Measurements from ENCODE around the gene ORMDL3. TPM values are rescaled to one million over a fixed set of nuclear protein-coding genes. Genes with fewer than 3 reads are reported as not detected.
"Not testable (repeated sequence)": the region's sequence is repeated elsewhere in the genome, so short reads cannot be mapped to it uniquely, and the experiment has no call there.

The ORMDL3 gene
- polyA plus RNA-seq, 5 donors: 76.5 to 88.5 (median 84.4) TPM

DNA sequence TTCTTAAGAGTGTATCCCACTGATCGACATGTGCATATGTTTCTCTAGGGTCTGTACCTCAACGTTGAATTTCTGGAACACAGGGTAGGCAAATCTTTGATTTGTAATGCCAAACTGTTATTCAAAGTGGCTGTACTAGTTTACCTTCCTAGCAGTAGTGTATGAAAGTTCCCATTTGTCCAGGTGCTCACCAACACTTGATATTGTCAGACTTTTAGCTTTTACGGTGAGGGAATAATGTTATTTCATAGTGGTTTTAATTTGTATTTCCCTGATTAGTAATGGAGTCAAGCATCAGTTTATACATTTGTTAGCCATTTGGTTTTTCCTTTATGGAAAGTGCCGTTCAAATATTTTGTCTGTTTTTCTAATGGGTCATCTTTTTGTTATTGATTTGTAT is 29.3 kb downstream of the ORMDL3 start:
- no peak for DNase-seq

DNA sequence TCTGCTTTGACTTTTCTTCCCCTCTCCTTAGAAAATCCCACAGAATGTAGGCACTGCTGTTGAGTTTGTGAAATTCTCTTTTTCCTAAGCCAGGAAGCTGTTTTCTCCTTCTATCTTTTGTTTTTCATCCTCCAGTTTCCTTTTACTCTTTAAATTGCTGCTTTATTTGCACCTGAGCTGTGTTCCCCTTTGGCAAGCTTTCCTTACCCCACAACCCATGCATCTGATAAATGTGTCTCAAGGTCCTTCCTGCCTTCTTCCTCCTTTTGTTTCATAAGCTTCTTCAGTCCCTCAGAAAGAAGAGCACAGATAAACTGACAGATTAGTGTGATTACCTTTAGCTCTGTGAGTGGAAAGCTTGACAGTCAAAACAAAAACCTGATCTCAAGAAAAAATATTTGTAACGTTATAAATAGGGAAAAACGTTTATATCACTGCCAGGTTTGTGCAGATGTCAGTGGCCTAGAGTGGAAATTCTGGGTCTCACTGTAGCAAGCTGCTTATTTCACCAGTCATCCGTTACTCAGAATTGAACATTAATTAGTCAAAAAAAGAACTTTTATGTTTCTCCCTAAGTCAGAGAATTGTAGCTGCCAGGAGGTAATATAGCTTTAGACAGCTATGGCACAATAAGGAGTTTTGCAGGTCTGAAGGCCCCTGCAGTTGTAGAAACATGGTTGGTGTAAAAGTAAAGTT is 32.6 kb downstream of the ORMDL3 start:
- no peak for DNase-seq

DNA sequence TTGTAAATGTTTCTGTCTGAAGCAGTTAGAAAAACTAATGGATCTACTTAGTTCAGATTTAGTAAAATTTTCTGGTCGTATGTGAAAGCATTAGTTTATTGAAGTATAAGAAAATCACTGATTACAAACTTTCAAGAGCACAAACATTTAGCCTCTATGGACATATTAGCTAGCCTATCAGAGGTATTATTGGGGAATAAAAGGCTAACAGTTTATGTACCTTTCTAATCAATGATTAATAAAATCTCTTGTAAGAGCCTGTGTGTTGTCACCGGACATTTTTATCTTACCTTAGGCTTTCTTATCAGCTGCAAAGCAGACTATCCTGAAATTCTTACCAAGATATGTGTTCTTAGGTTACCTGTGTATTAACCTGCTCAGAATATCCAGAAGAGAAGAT is 38.2 kb downstream of the ORMDL3 start:
- DNase-seq: no peak

DNA sequence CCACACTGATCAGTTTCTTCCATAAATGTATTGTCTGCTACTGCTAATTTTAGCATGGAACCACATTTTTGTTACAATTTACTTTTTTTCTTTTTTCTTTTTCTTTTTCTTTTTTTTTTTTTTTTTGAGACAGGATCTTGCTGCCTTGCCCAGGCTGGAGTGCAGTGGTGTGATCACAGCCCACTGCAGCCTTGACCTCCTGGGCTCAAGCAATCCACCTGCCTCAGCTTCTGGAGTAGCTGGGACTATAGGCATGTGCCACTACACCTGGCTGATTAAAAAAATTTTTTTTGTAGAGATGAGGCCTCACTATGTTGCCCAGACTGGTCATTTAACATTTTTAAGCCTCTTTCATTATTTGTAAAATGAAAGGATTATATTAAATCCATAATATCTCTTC is 40.3 kb downstream of the ORMDL3 start:
- no peak for DNase-seq

DNA sequence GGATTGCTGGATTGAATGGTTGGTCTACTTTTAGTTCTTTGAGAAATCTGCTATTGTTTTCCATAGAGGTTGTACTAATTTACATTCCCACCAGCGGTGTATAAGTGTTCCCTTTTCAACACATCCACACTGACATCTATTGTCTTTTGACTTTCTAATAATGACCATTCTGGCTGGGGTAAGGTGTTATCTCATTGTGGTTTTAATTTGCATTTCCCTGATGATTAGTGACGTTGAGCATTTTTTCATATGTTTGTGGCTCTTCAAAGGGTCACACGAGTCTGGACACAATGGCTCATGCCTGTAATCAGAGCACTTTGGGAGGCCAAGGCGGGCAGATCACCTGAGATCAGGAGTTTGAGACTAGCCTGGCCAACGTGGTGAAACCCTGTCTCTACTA is 41.3 kb downstream of the ORMDL3 start:
- DNase-seq: not testable (repeated sequence)

DNA sequence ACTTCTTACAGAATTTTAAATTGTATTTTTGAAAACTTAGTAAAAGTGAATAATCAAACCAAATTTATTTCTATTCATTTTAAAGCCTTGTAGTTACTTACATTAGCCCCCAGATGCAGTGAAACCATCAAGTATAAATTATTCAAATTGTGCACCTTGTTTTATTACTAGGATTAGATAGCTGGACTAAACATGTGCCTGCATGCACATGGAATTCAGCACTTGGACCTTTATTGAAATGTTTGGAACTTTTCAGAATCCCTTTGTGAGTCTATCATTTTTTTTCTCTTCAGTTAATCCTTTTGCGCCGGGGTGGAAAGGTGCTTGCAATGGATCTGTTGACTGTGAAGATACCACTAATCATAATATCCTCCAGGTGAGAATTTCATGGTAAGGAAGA is 54.6 kb downstream of the ORMDL3 start:
- no peak for DNase-seq

DNA sequence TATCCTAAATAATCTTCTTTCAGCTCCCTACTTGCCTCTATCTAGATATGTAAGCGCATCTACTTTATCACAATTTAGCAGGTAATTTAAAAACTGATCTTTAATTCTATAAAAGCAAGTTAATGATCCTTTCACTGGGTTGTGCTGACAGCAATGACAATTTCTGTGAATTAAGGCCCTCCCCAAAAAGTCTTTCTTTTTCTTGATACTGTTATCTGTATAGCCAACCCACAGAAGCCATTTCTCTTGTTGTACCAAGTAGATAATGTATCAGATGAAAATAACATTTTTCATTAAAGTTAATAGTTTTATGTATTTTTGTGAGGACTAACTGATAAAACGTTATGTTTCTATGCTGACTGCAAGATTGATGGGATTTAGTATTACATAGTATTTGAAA is 55.6 kb downstream of the ORMDL3 start:
- DNase-seq: no peak

Other genes starting within 250 kb of the ORMDL3 start
- gene PGAP3, start 239.5 kb downstream of the ORMDL3 start, polyA plus RNA-seq (ENCODE audit: insufficient read depth in 1 of 5, insufficient read length in 5 of 5, low replicate concordance in 1 of 5): 10 to 100 TPM; 33.1 to 44.2 (median 39.4) TPM
- 100 to 1,000 TPM in 2 of 5 donors, 10 to 100 TPM in 3; 91.5 to 123 (median 99.0) TPM for gene ERBB2, start 227.5 kb downstream of the ORMDL3 start, polyA plus RNA-seq (ENCODE audit: insufficient read depth in 1 of 5, insufficient read length in 5 of 5, low replicate concordance in 1 of 5)
- gene MIEN1, start 197.1 kb downstream of the ORMDL3 start, polyA plus RNA-seq (ENCODE audit: insufficient read depth in 1 of 5, insufficient read length in 5 of 5, low replicate concordance in 1 of 5): 10 to 100 TPM; 21.1 to 31.3 (median 24.0) TPM
- 10 to 100 TPM; 23.9 to 32.7 (median 28.0) TPM for gene GRB7, start 189.7 kb downstream of the ORMDL3 start, polyA plus RNA-seq (ENCODE audit: insufficient read depth in 1 of 5, insufficient read length in 5 of 5, low replicate concordance in 1 of 5)
- 1 to 10 TPM; 1.1 to 1.8 (median 1.3) TPM for gene IKZF3, start 63.3 kb downstream of the ORMDL3 start, polyA plus RNA-seq (ENCODE audit: insufficient read depth in 1 of 5, insufficient read length in 5 of 5, low replicate concordance in 1 of 5)
- gene ZPBP2, start 59.4 kb downstream of the ORMDL3 start, polyA plus RNA-seq (ENCODE audit: insufficient read depth in 1 of 5, insufficient read length in 5 of 5, low replicate concordance in 1 of 5): not detected
- 10 to 100 TPM; 19.8 to 31.2 (median 24.9) TPM for gene GSDMB, start 9.0 kb downstream of the ORMDL3 start, polyA plus RNA-seq (ENCODE audit: insufficient read depth in 1 of 5, insufficient read length in 5 of 5, low replicate concordance in 1 of 5)
- under 1 TPM in 2 of 5 donors, not detected in 3; 0.18 to 0.20 TPM for gene LRRC3C, start 131 bp upstream of the ORMDL3 start, polyA plus RNA-seq (ENCODE audit: insufficient read depth in 1 of 5, insufficient read length in 5 of 5, low replicate concordance in 1 of 5)
- 1 to 10 TPM in 1 of 5 donors, under 1 TPM in 4; 0.47 to 1.1 (median 0.75) TPM for gene GSDMA, start 35.4 kb upstream of the ORMDL3 start, polyA plus RNA-seq (ENCODE audit: insufficient read depth in 1 of 5, insufficient read length in 5 of 5, low replicate concordance in 1 of 5)
- gene PSMD3, start 53.2 kb upstream of the ORMDL3 start, polyA plus RNA-seq (ENCODE audit: insufficient read depth in 1 of 5, insufficient read length in 5 of 5, low replicate concordance in 1 of 5): 100 to 1,000 TPM in 2 of 5 donors, 10 to 100 TPM in 3; 74.5 to 110 (median 93.0) TPM
- gene CSF3, start 87.8 kb upstream of the ORMDL3 start, polyA plus RNA-seq (ENCODE audit: insufficient read depth in 1 of 5, insufficient read length in 5 of 5, low replicate concordance in 1 of 5): under 1 TPM in 3 of 5 donors, not detected in 2; 0.14 to 0.28 (median 0.18) TPM
- 100 to 1,000 TPM in 3 of 5 donors, 10 to 100 TPM in 2; 98.3 to 131 (median 111) TPM for gene MED24, start 126.8 kb upstream of the ORMDL3 start, polyA plus RNA-seq (ENCODE audit: insufficient read depth in 1 of 5, insufficient read length in 5 of 5, low replicate concordance in 1 of 5)
- gene THRA, start 135.4 kb upstream of the ORMDL3 start, polyA plus RNA-seq (ENCODE audit: insufficient read depth in 1 of 5, insufficient read length in 5 of 5, low replicate concordance in 1 of 5): 10 to 100 TPM; 61.9 to 86.3 (median 72.0) TPM
- gene NR1D1, start 173.0 kb upstream of the ORMDL3 start, polyA plus RNA-seq (ENCODE audit: insufficient read depth in 1 of 5, insufficient read length in 5 of 5, low replicate concordance in 1 of 5): 1 to 10 TPM; 2.3 to 5.2 (median 4.6) TPM
- gene MSL1, start 194.4 kb upstream of the ORMDL3 start, polyA plus RNA-seq (ENCODE audit: insufficient read depth in 1 of 5, insufficient read length in 5 of 5, low replicate concordance in 1 of 5): 100 to 1,000 TPM; 152 to 206 (median 187) TPM
- gene CASC3, start 212.9 kb upstream of the ORMDL3 start, polyA plus RNA-seq (ENCODE audit: insufficient read depth in 1 of 5, insufficient read length in 5 of 5, low replicate concordance in 1 of 5): 100 to 1,000 TPM in 4 of 5 donors, 10 to 100 TPM in 1; 96.2 to 131 (median 113) TPM
- gene RAPGEFL1, start 249.9 kb upstream of the ORMDL3 start, polyA plus RNA-seq (ENCODE audit: insufficient read depth in 1 of 5, insufficient read length in 5 of 5, low replicate concordance in 1 of 5): 10 to 100 TPM in 1 of 5 donors, 1 to 10 TPM in 4; 6.3 to 10.2 (median 8.0) TPM

All from right lung (tissue), 5 donors.